ENCODE results near the gene TMEM51. TPM values are rescaled to one million over a fixed set of nuclear protein-coding genes. Genes with fewer than 3 reads are reported as not detected.

The TMEM51 gene
- total and polyA plus RNA-seq, 2 of the 13 experiments (the other 11 are each of a cell fraction or from before 2014, with no cell fraction given): 12.2 to 22.3 TPM

DNA sequence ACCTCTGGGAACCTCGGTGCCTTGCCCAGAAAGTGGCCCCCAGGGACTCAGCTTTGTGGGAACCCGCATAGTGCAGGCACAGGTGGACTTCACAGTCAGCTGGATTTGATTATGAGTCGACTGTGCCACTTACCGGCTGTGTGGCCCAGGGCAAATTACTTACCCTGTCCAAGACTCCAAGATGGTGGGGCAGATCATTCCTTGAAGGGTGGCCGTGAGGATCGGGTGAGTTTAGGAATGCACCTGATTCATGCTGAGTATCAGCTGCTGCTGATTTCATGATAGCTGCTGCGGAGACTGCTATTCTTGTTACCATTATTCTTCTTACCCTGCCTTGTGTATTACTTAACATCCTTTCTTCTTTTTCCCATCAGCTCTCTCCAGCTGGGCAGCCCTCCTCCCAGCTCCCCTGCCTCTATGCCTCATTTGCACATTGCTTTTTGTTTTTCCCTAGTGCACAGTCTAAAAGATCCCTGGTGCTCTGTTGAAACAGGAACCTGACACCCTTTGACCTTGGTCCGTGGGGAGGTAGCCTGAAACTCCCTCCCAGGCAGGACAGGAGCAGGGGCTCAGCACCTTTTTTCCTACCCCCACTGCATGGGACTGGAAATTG is 53.0 kb downstream of the TMEM51 start (continued):
- TF ChIP-seq, protein P1, sequence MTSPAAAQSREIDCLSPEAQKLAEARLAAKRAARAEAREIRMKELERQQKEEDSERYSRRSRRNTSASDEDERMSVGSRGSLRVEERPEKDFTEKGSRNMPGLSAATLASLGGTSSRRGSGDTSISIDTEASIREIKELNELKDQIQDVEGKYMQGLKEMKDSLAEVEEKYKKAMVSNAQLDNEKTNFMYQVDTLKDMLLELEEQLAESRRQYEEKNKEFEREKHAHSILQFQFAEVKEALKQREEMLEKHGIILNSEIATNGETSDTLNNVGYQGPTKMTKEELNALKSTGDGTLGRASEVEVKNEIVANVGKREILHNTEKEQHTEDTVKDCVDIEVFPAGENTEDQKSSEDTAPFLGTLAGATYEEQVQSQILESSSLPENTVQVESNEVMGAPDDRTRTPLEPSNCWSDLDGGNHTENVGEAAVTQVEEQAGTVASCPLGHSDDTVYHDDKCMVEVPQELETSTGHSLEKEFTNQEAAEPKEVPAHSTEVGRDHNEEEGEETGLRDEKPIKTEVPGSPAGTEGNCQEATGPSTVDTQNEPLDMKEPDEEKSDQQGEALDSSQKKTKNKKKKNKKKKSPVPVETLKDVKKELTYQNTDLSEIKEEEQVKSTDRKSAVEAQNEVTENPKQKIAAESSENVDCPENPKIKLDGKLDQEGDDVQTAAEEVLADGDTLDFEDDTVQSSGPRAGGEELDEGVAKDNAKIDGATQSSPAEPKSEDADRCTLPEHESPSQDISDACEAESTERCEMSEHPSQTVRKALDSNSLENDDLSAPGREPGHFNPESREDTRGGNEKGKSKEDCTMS (CRISPR knock-in tag; conservative IDR thresholded peaks at IDR 0.05): no peak
- TF ChIP-seq ZNF335 (CRISPR knock-in tag; IDR thresholded peaks at IDR 0.05) (no peak), ZNF329 (CRISPR knock-in tag; IDR thresholded peaks at IDR 0.05; ENCODE audit: low read depth) (no peak), ZBTB38 (CRISPR knock-in tag; IDR thresholded peaks at IDR 0.05) (no peak), ZBTB20 (CRISPR knock-in tag; IDR thresholded peaks at IDR 0.05; ENCODE audit: borderline replicate concordance, low read depth) (no peak), TBL1XR1 (IDR thresholded peaks at IDR 0.05; ENCODE audit: borderline replicate concordance, low read length, partially characterized antibody) (no peak), SALL2 (CRISPR knock-in tag; IDR thresholded peaks at IDR 0.05) (no peak), ZNF557 (CRISPR knock-in tag; IDR thresholded peaks at IDR 0.05) (no peak), ZNF382 (CRISPR knock-in tag; IDR thresholded peaks at IDR 0.05; ENCODE audit: borderline replicate concordance) (no peak), AGO1 (IDR thresholded peaks at IDR 0.05; ENCODE audit: low read depth, low read length, poor library complexity, severe bottlenecking) (no peak), ZNF274 (CRISPR knock-in tag; IDR thresholded peaks at IDR 0.05) (no peak), ZSCAN21 (CRISPR knock-in tag; IDR thresholded peaks at IDR 0.05; ENCODE audit: borderline replicate concordance) (no peak), ZNF713 (CRISPR knock-in tag; IDR thresholded peaks at IDR 0.05) (no peak), GPN1 (CRISPR knock-in tag; IDR thresholded peaks at IDR 0.05; ENCODE audit: borderline replicate concordance) (no peak), ATM (IDR thresholded peaks at IDR 0.05; ENCODE audit: borderline replicate concordance) (no peak), NFIB (CRISPR knock-in tag; IDR thresholded peaks at IDR 0.05; ENCODE audit: borderline replicate concordance) (no peak)
- TF ChIP-seq, protein P2, sequence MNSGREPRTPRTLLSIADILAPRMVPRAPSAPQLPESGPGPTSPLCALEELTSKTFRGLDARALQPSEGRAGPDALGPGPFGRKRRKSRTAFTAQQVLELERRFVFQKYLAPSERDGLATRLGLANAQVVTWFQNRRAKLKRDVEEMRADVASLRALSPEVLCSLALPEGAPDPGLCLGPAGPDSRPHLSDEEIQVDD (CRISPR knock-in tag; IDR thresholded peaks at IDR 0.05; ENCODE audit: borderline replicate concordance): no peak
- TF ChIP-seq, protein P3, sequence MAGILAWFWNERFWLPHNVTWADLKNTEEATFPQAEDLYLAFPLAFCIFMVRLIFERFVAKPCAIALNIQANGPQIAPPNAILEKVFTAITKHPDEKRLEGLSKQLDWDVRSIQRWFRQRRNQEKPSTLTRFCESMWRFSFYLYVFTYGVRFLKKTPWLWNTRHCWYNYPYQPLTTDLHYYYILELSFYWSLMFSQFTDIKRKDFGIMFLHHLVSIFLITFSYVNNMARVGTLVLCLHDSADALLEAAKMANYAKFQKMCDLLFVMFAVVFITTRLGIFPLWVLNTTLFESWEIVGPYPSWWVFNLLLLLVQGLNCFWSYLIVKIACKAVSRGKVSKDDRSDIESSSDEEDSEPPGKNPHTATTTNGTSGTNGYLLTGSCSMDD (CRISPR knock-in tag; IDR thresholded peaks at IDR 0.05): no peak
- TF ChIP-seq, protein P4, sequence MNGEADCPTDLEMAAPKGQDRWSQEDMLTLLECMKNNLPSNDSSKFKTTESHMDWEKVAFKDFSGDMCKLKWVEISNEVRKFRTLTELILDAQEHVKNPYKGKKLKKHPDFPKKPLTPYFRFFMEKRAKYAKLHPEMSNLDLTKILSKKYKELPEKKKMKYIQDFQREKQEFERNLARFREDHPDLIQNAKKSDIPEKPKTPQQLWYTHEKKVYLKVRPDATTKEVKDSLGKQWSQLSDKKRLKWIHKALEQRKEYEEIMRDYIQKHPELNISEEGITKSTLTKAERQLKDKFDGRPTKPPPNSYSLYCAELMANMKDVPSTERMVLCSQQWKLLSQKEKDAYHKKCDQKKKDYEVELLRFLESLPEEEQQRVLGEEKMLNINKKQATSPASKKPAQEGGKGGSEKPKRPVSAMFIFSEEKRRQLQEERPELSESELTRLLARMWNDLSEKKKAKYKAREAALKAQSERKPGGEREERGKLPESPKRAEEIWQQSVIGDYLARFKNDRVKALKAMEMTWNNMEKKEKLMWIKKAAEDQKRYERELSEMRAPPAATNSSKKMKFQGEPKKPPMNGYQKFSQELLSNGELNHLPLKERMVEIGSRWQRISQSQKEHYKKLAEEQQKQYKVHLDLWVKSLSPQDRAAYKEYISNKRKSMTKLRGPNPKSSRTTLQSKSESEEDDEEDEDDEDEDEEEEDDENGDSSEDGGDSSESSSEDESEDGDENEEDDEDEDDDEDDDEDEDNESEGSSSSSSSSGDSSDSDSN (CRISPR knock-in tag; IDR thresholded peaks at IDR 0.05): no peak; the same call in 1 of the 2 replicates
- TF ChIP-seq, protein P5, sequence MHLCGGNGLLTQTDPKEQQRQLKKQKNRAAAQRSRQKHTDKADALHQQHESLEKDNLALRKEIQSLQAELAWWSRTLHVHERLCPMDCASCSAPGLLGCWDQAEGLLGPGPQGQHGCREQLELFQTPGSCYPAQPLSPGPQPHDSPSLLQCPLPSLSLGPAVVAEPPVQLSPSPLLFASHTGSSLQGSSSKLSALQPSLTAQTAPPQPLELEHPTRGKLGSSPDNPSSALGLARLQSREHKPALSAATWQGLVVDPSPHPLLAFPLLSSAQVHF (CRISPR knock-in tag; IDR thresholded peaks at IDR 0.05): no peak
- TF ChIP-seq, protein P6, sequence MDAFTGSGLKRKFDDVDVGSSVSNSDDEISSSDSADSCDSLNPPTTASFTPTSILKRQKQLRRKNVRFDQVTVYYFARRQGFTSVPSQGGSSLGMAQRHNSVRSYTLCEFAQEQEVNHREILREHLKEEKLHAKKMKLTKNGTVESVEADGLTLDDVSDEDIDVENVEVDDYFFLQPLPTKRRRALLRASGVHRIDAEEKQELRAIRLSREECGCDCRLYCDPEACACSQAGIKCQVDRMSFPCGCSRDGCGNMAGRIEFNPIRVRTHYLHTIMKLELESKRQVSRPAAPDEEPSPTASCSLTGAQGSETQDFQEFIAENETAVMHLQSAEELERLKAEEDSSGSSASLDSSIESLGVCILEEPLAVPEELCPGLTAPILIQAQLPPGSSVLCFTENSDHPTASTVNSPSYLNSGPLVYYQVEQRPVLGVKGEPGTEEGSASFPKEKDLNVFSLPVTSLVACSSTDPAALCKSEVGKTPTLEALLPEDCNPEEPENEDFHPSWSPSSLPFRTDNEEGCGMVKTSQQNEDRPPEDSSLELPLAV (CRISPR knock-in tag; conservative IDR thresholded peaks at IDR 0.05; ENCODE audit: low read depth): no peak
